ENCODE measurements around the gene POLDIP3. TPM values are rescaled to one million over a fixed set of nuclear protein-coding genes. Genes with fewer than 3 reads are reported as not detected.

The POLDIP3 gene
- total RNA-seq, 4 donors from 2014 or later: 24.9 to 29.3 (median 25.6) TPM

GRCh38 chr22:42565956-42566355, 48.7 kb downstream of the POLDIP3 start:
- no peak for TF ChIP-seq CTCF (IDR thresholded peaks at IDR 0.05; ENCODE audit: low read depth)

GRCh38 chr22:42564699-42565098, 50.0 kb downstream of the POLDIP3 start:
- TF ChIP-seq CTCF (IDR thresholded peaks at IDR 0.05; ENCODE audit: low read depth): no peak

- no peak for TF ChIP-seq CTCF (IDR thresholded peaks at IDR 0.05; ENCODE audit: low read depth)
These were observed 52.0 kb downstream of the POLDIP3 start for GRCh38 chr22:42562684-42563083.

GRCh38 chr22:42562279-42562678, 52.4 kb downstream of the POLDIP3 start:
- TF ChIP-seq CTCF (IDR thresholded peaks at IDR 0.05; ENCODE audit: low read depth): no peak

GRCh38 chr22:42561856-42562255, 52.8 kb downstream of the POLDIP3 start:
- no peak for TF ChIP-seq CTCF (IDR thresholded peaks at IDR 0.05; ENCODE audit: low read depth)

GRCh38 chr22:42560781-42561180, 53.9 kb downstream of the POLDIP3 start:
- no peak for TF ChIP-seq CTCF (IDR thresholded peaks at IDR 0.05; ENCODE audit: low read depth)

GRCh38 chr22:42560381-42560780, 54.3 kb downstream of the POLDIP3 start:
- TF ChIP-seq CTCF (IDR thresholded peaks at IDR 0.05; ENCODE audit: low read depth): no peak
